Mucosa of descending colon (tissue), 3 donors: ENCODE measurements around the gene TRIM69. TPM values are rescaled to one million over a fixed set of nuclear protein-coding genes. Genes with fewer than 3 reads are reported as not detected.
"Not testable (repeated sequence)": the region's sequence is repeated elsewhere in the genome, so short reads cannot be mapped to it uniquely, and the experiment has no call there.

Experiments used
- ATAC-seq: fragments of 200-7000 bp; cut with Tn5 transposase; one replicate; pipeline ENCODE4 v1.9.1; 2020; ENCODE audit warnings: mild to moderate bottlenecking, moderate library complexity
- DNase-seq, 3 donors: peaks; one replicate each; pipeline ENCODE4 v3.0.0-alpha.2; 2020
- H3K36me3 ChIP-seq: fragments of 200-600 bp; one replicate; pipeline ENCODE4 v1.8.0; 2021; ENCODE audit warnings: low read depth, mild to moderate bottlenecking
- H3K4me1 ChIP-seq: fragments of 200-600 bp; one replicate; pipeline ENCODE4 v1.8.0; 2021; ENCODE audit warnings: low read depth, mild to moderate bottlenecking
- H3K4me3 ChIP-seq: fragments of 200-600 bp; one replicate; pipeline ENCODE4 v1.8.0; 2021; ENCODE audit warnings: mild to moderate bottlenecking
- H3K9me3 ChIP-seq: fragments of 200-600 bp; one replicate; pipeline ENCODE4 v1.8.0; 2021; ENCODE audit warnings: mild to moderate bottlenecking
- CTCF ChIP-seq: fragments of 200-600 bp; IDR thresholded peaks from one replicate; pipeline ENCODE4 v1.8.0; 2022; ENCODE audit warnings: antibody characterized with exemption, mild to moderate bottlenecking
- intact Hi-C, 2 donors: fragments of 100-400 bp; cut with DNase I in 1 of 2; cut with micrococcal nuclease in 1 of 2; formaldehyde crosslinking; loops; one replicate each; pipeline versions ENCODE4 v1.11.0 to v1.11.1; 2022; cut with DNase I, micrococcal nuclease
- total RNA-seq, 3 donors: library from RNA; stranded (reverse); fragmentation: NEBNext Ultra II Directional in 2 of 3; extraction: Animal tissue kit (Norgen Biotek cat#: 25700) in 2 of 3; gene quantifications; one replicate each; pipeline versions ENCODE4 v1.2.1 to v1.2.4, GENCODE V29; 2021 to 2023
- donor health status: DM: no; HTN: no; CAD: no; lungs with moderate emphysema.
- donor health status: DM: no; HTN: no; CAD: no.
- donor health status: DM: no; HTN: yes; CAD: no.

The TRIM69 gene
- total RNA-seq, 3 donors from 2014 or later, result 20.8 to 41.9 (median 21.5) TPM

DNA sequence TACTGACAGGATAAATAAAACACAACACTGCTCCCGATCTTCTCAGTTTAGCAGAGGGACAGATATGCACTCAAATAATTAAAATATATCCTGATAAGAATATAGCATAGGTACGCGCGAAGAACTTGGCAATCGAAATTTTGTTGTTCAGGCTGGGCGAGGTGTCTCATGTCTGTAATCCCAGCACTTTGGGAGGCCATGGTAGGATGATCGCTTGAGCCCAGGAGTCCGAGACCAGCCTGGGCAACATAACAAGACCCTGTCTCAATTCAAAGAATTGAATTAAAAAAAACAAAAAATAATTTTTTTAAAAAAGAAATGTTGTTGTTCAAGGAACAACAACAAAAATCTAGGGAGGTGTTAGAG, 17.4 kb upstream of the TRIM69 start:
- intact Hi-C loops, result no loop called here
- Histone ChIP-seq H3K36me3 (peaks cover 22% of the 10 kb centered on the region), H3K9me3 (no peaks in the 10 kb centered on the region), H3K4me1 (peaks cover 20% of the 10 kb centered on the region), H3K4me3 (no peak overlapping the region)
- ATAC-seq, result no peak
- no peak for TF ChIP-seq CTCF
- no peak for DNase-seq

- intact Hi-C loops, result no loop called here
- DNase-seq (peak in 1 of 3 donors; percentile 34), ATAC-seq (peak; percentile 63)
- no peaks in the 10 kb centered on the region for H3K9me3 ChIP-seq
- no peak for TF ChIP-seq CTCF
- H3K36me3 ChIP-seq, result peaks cover 22% of the 10 kb centered on the region
- peaks cover 21% of the 10 kb centered on the region for H3K4me1 ChIP-seq
- H3K4me3 ChIP-seq, result no peak overlapping the region
These were observed 16.9 kb upstream of the TRIM69 start for GRCh38 chr15:44719293-44719999.

- H3K9me3 ChIP-seq, ATAC-seq, DNase-seq, H3K4me3 ChIP-seq, intact Hi-C loops: not testable (repeated sequence)
- peaks cover 22% of the 10 kb centered on the region for H3K36me3 ChIP-seq
- peaks cover 25% of the 10 kb centered on the region for H3K4me1 ChIP-seq
These were observed 16.3 kb upstream of the TRIM69 start for GRCh38 chr15:44720000-44720435.

DNA sequence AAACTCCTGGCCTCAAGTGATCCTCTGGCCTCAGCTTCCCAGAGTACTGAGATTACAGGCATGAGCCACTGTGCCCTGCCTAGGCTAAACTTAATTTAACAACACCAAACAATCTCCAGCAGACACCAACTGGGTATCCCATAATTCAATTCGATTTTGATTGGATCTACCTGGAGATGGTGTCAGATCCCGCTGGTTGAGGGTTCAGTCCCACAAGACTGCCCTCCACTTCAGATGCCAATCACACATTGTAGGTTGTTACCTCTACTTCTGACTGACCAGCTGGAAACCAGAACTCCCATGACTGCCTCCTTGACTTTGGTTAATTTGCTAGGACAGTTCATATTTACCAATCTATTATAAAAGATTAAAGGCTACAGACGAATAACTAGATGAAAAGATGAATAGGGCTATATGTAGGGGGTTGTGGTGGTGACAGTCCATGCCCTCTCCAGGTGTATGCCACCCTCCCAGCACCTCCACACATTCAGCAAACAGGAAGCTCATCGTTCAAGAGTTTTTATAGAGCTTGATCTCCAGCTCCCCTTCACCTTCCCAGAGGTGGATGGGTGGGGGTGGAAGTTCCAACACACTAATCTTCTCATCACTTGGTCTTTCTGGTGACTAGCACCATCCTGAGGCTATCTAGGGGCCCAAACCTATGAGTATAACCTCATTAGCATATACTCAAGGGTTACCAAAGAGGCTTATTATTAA, 15.7 kb upstream of the TRIM69 start:
- H3K4me3 ChIP-seq, result no peak overlapping the region
- H3K4me1 ChIP-seq, result peaks cover 24% of the 10 kb centered on the region
- no peak for TF ChIP-seq CTCF
- peak; percentile 45 for ATAC-seq
- H3K9me3 ChIP-seq, result no peaks in the 10 kb centered on the region
- H3K36me3 ChIP-seq, result peaks cover 19% of the 10 kb centered on the region
- intact Hi-C loops, result no loop called here
- DNase-seq, result no peak

GRCh38 chr15:44722011-44722410, 14.3 kb upstream of the TRIM69 start:
- TF ChIP-seq CTCF, result no peak
- intact Hi-C loops, result no loop called here
- peaks cover 30% of the 10 kb centered on the region for H3K4me1 ChIP-seq

GRCh38 chr15:44726136-44726535, 10.2 kb upstream of the TRIM69 start:
- H3K4me1 ChIP-seq, result peaks cover 53% of the 10 kb centered on the region
- H3K4me3 ChIP-seq, result no peak overlapping the region
- intact Hi-C loops, result loop anchor here in 1 of 2 donors (5.0 kb wide), 1 partner anchor 64 kb away; the partner anchor contains the start of gene SPG11
- no peak for TF ChIP-seq CTCF
- DNase-seq (peak in 1 of 3 donors; percentile 35), ATAC-seq (no peak)
- H3K9me3 ChIP-seq, result no peaks in the 10 kb centered on the region
- H3K36me3 ChIP-seq, result peaks cover 6% of the 10 kb centered on the region

More at GRCh38 chr15:44722011-44722410, 14.3 kb upstream of the TRIM69 start:
- Histone ChIP-seq H3K36me3 (peaks cover 7% of the 10 kb centered on the region), H3K4me3 (no peak overlapping the region), H3K9me3 (no peaks in the 10 kb centered on the region)
- DNase-seq (no peak), ATAC-seq (no peak)
